Tibial artery (tissue), 4 donors: ENCODE data around the gene PCNT.

Experiments used
- DNase-seq, 2 donors: peaks; one replicate each; pipeline ENCODE4 v3.0.0-alpha.2; 2019
- H3K27ac ChIP-seq, 2 donors: fragments of 200-600 bp; sonication (generic) in 1 of 2; 1 replicate in 1 of 2; 2 replicates in 1 of 2; pipeline ENCODE4 v1.5.1; 2018 to 2019; ENCODE audit warnings: mild to moderate bottlenecking in 1 of 2
- H3K27me3 ChIP-seq, 2 donors: fragments of 200-600 bp; sonication (generic) in 1 of 2; one replicate each; pipeline versions ENCODE4 v1.5.1 to v1.6.0; 2016 to 2019
- H3K36me3 ChIP-seq, 3 donors: fragments of 200-600 bp; sonication (generic) in 2 of 3; one replicate each; pipeline ENCODE4 v1.5.1; 2016 to 2019; ENCODE audit warnings: mild to moderate bottlenecking in 2 of 3
- H3K4me1 ChIP-seq, 4 donors: fragments of 200-600 bp; sonication (generic) in 2 of 4; 1 replicate in 3 of 4; 2 replicates in 1 of 4; pipeline ENCODE4 v1.5.1; 2016 to 2019
- H3K4me3 ChIP-seq, 2 donors: fragments of 200-600 bp; sonication (generic) in 1 of 2; 1 replicate in 1 of 2; 2 replicates in 1 of 2; pipeline ENCODE4 v1.5.1; 2018 to 2019; ENCODE audit warnings: mild to moderate bottlenecking in 2 of 2
- H3K9me3 ChIP-seq, 3 donors: fragments of 200-600 bp; sonication (generic) in 1 of 3; one replicate each; pipeline ENCODE4 v1.5.1; 2016 to 2019
- CTCF ChIP-seq, 2 experiments: fragments of 200-600 bp in 1 of 2; fragments of 450-650 bp in 1 of 2; IDR thresholded peaks; one replicate each; pipeline ENCODE4 v1.5.1; 2017 to 2019; ENCODE audit warnings: antibody characterized with exemption in 2 of 2, mild to moderate bottlenecking in 1 of 2, moderate library complexity in 1 of 2
- intact Hi-C: fragments of 100-400 bp; cut with DNase I; formaldehyde crosslinking; loops from one replicate; pipeline ENCODE4 v1.15.0; 2023; ENCODE audit warnings: low total_unique reads

PCNT gene

DNA sequence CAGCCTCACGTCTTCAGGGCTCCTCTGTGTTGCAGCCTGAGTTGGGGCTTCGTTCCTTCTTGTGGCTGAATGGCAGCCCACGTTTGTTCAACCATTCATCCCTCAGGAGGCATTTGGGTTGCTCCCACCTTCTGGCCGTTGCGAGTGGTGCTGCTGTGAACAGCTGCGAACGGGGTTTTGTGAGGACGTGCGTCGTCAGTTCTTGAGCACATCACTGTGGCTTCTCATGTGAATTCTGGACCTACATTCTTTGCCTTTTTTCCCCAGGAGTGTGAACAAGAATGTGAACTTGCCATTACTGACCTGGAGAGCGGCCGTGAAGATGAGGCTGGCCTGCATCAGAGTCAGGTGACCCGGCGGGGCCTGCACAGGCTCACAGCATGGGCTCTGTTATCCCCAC, 21.9 kb downstream of the PCNT start:
- Histone ChIP-seq H3K36me3 (peaks cover 45 to 62% (median 55%) of the 10 kb centered on the region in 3 donors), H3K27ac (no peak overlapping the region)
- intact Hi-C loops: no loop called here

GRCh38 chr21:46346296-46347202, 22.6 kb downstream of the PCNT start:
- Histone ChIP-seq H3K4me1 (no peaks in the 10 kb centered on the region), H3K9me3 (no peaks in the 10 kb centered on the region), H3K36me3 (peaks cover 51 to 66% (median 61%) of the 10 kb centered on the region in 3 donors), H3K27ac (no peak overlapping the region), H3K4me3 (no peak overlapping the region), H3K27me3 (no peaks in the 10 kb centered on the region)
- intact Hi-C loops: no loop called here
- DNase-seq: no peak
- no peak for TF ChIP-seq CTCF (IDR thresholded peaks at IDR 0.05)

More for the DNA sequence above, 21.9 kb downstream of the PCNT start:
- Histone ChIP-seq H3K9me3 (no peaks in the 10 kb centered on the region), H3K27me3 (no peaks in the 10 kb centered on the region), H3K4me3 (no peak overlapping the region), H3K4me1 (no peaks in the 10 kb centered on the region)
- TF ChIP-seq CTCF (IDR thresholded peaks at IDR 0.05): no peak
- no peak for DNase-seq

DNA sequence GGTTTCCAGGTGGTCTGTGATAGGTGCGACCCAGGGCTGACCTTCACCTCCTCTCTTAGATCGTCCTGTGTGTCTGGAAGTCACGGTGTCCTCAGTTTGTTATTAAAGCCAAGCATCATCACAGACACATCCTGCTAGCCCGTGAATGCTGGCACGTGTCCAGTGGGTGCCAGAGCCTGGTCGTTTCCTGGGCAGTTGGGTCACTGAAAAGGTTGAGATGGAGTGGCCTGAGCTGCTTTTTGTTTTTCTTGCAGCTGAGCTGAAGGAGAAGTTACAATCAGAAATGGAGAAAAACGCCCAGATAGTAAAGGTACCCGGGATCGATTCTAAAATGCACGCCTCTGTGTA, 23.2 kb downstream of the PCNT start:
- DNase-seq: no peak
- no peak overlapping the region for H3K4me3 ChIP-seq
- no peak for TF ChIP-seq CTCF (IDR thresholded peaks at IDR 0.05)
- peaks cover 57 to 69% (median 68%) of the 10 kb centered on the region in 3 donors for H3K36me3 ChIP-seq
- no peaks in the 10 kb centered on the region for H3K9me3 ChIP-seq
- no peaks in the 10 kb centered on the region for H3K4me1 ChIP-seq
- H3K27me3 ChIP-seq: no peaks in the 10 kb centered on the region
- intact Hi-C loops: no loop called here
- H3K27ac ChIP-seq: no peak overlapping the region

GRCh38 chr21:46347791-46348381, 23.9 kb downstream of the PCNT start:
- Histone ChIP-seq H3K27me3 (no peaks in the 10 kb centered on the region), H3K4me1 (no peaks in the 10 kb centered on the region), H3K36me3 (peaks cover 64 to 76% (median 75%) of the 10 kb centered on the region in 3 donors), H3K9me3 (no peaks in the 10 kb centered on the region), H3K27ac (no peak overlapping the region), H3K4me3 (no peak overlapping the region)
- intact Hi-C loops: no loop called here
- no peak for TF ChIP-seq CTCF (IDR thresholded peaks at IDR 0.05)
- no peak for DNase-seq

DNA sequence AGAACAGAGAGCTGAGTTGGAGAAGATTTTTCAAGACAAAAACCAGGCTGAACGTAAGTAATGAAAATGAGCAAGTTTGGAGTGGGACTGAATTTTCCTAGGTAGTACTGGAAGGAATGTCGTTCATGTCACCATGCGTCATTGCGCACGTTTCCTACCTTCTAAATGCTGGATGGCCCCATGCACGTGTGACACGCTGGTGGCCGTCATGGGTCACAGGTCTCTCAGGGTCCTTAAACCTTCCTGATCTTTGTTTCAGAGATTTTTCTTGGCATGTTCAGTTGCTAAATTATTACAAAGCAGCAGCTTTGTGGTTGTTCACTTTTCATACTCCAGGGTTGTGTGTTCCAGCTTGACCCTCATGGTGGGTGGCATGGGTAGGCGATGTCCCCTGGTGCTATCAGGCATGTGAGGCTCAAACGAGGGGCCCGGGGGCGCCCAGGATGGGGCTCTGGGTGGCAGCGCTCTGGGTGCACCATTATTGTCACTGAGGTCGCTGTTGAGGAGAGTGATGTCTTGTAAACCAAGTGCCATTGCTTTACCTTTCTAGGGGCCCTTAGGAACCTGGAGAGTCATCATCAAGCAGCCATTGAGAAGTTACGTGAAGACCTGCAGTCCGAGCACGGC, 25.3 kb downstream of the PCNT start:
- H3K27ac ChIP-seq: no peak overlapping the region

More for the DNA sequence above, 25.3 kb downstream of the PCNT start:
- Histone ChIP-seq H3K36me3 (peaks cover 75 to 90% (median 88%) of the 10 kb centered on the region in 3 donors), H3K4me1 (no peaks in the 10 kb centered on the region), H3K9me3 (no peaks in the 10 kb centered on the region), H3K4me3 (no peak overlapping the region), H3K27me3 (no peaks in the 10 kb centered on the region)
- intact Hi-C loops: no loop called here
- no peak for DNase-seq
- TF ChIP-seq CTCF (IDR thresholded peaks at IDR 0.05): no peak
